ENCODE data around the gene MAPK9.

The MAPK9 gene

DNA sequence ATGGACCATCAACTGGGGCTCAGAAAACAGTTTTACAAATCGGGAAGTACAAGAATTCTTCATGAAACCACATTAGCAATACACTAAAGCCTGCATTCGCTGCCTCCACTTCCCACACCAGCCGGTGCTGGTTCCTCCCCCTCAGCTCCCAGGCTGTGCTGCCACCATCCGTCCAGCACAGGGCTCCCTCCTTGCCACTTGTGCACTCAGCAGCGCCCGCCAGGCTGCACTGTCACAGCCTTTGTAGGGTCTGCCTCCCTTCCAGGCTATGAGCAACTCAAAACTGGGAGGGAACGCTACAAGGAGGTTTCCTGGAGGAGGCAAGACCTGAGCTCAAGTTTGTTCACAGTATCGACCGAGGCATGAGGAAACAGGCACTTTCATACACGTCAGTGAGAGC lies 7.7 kb downstream of the MAPK9 start:
- H3K4me1 ChIP-seq = peaks cover 0 to 5% (median 0%) of the 10 kb centered on the region in 4 donors
- H3K9me3 ChIP-seq = no peaks in the 10 kb centered on the region
- H3K27me3 ChIP-seq = no peaks in the 10 kb centered on the region
- intact Hi-C loops (cut with DNase I; ENCODE audit: low total_unique reads) = no loop called here
- no peak overlapping the region for H3K4me3 ChIP-seq
- no peak for DNase-seq
- peaks cover 13 to 59% (median 38%) of the 10 kb centered on the region in 3 donors for H3K36me3 ChIP-seq
- TF ChIP-seq, protein P1, sequence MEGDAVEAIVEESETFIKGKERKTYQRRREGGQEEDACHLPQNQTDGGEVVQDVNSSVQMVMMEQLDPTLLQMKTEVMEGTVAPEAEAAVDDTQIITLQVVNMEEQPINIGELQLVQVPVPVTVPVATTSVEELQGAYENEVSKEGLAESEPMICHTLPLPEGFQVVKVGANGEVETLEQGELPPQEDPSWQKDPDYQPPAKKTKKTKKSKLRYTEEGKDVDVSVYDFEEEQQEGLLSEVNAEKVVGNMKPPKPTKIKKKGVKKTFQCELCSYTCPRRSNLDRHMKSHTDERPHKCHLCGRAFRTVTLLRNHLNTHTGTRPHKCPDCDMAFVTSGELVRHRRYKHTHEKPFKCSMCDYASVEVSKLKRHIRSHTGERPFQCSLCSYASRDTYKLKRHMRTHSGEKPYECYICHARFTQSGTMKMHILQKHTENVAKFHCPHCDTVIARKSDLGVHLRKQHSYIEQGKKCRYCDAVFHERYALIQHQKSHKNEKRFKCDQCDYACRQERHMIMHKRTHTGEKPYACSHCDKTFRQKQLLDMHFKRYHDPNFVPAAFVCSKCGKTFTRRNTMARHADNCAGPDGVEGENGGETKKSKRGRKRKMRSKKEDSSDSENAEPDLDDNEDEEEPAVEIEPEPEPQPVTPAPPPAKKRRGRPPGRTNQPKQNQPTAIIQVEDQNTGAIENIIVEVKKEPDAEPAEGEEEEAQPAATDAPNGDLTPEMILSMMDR (IDR thresholded peaks at IDR 0.05) = no peak
- no peak overlapping the region for H3K27ac ChIP-seq

GRCh38 chr5:180283026-180283615 lies 8.8 kb downstream of the MAPK9 start:
- Histone ChIP-seq H3K9me3 (no peaks in the 10 kb centered on the region), H3K27ac (no peak overlapping the region), H3K36me3 (peaks cover 23 to 69% (median 49%) of the 10 kb centered on the region in 3 donors), H3K4me1 (peaks cover 0 to 5% (median 0%) of the 10 kb centered on the region in 4 donors), H3K27me3 (no peaks in the 10 kb centered on the region), H3K4me3 (no peak overlapping the region)
- TF ChIP-seq, protein P1 (IDR thresholded peaks at IDR 0.05) = no peak
- intact Hi-C loops (cut with DNase I; ENCODE audit: low total_unique reads) = no loop called here
- no peak for DNase-seq

DNA sequence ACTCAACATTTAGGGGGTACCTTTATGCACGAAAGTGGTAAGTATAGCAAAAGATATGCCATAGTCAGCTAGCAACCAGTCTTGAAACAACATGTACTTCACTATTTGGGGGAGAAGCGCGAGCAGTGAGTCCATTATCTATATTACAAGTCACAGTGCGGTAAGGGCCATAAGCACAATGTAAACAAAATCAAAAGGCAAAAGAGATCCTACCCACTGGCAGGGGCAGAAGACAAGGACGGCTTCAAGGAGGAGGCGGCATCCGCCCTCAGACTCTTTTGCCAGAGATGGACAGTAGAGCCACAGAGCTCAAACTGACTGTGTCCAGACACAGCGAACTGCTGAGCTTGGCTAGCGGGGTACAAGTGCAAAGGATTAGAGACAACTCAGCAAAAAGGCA lies 9.6 kb downstream of the MAPK9 start:
- H3K4me3 ChIP-seq = no peak overlapping the region
- no peaks in the 10 kb centered on the region for H3K27me3 ChIP-seq
- peaks cover 31 to 74% (median 57%) of the 10 kb centered on the region in 3 donors for H3K36me3 ChIP-seq
- TF ChIP-seq, protein P1 (IDR thresholded peaks at IDR 0.05) = no peak
- H3K4me1 ChIP-seq = no peaks in the 10 kb centered on the region
- no peak overlapping the region for H3K27ac ChIP-seq
- intact Hi-C loops (cut with DNase I; ENCODE audit: low total_unique reads) = no loop called here
- H3K9me3 ChIP-seq = no peaks in the 10 kb centered on the region
- DNase-seq = no peak

DNA sequence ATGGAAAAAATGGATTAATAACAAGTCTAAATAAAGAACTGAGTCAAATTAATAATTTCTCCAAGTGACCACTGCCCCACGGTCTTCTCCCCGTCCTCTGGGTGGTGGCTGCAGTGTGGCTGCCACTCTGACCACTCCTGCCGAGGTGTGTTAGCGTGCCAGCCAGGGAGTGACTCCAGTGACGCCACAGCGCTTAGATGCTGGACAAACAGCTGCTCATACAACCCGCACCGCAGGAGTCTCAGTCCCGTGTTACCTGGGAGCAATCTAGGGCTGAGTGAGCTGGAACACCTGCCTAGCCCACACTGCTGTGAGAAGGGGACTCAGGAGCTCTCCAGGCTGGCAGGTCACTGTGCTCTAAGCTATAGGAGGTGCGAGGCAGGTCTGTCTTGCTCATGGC lies 10.2 kb downstream of the MAPK9 start:
- TF ChIP-seq, protein P1 (IDR thresholded peaks at IDR 0.05) = no peak
- Histone ChIP-seq H3K4me3 (no peak overlapping the region), H3K27me3 (no peaks in the 10 kb centered on the region), H3K36me3 (peaks cover 37 to 77% (median 63%) of the 10 kb centered on the region in 3 donors), H3K9me3 (peaks cover 0 to 5% (median 0%) of the 10 kb centered on the region in 3 donors), H3K27ac (no peak overlapping the region), H3K4me1 (no peaks in the 10 kb centered on the region)
- intact Hi-C loops (cut with DNase I; ENCODE audit: low total_unique reads) = no loop called here
- DNase-seq = no peak

GRCh38 chr5:180274695-180275094 lies 17.2 kb downstream of the MAPK9 start:
- peaks cover 4 to 53% (median 4%) of the 10 kb centered on the region in 3 donors for H3K9me3 ChIP-seq

More at GRCh38 chr5:180274695-180275094, 17.2 kb downstream of the MAPK9 start:
- no peak for DNase-seq
- intact Hi-C loops (cut with DNase I; ENCODE audit: low total_unique reads) = no loop called here
- Histone ChIP-seq H3K4me3 (no peak overlapping the region), H3K27me3 (no peaks in the 10 kb centered on the region), H3K36me3 (peaks cover 70 to 84% (median 78%) of the 10 kb centered on the region in 3 donors), H3K27ac (no peak overlapping the region), H3K4me1 (no peaks in the 10 kb centered on the region)
- TF ChIP-seq, protein P1 (IDR thresholded peaks at IDR 0.05) = no peak

All from tibial artery (tissue), 4 donors.